PFSK-1 (cell line): ENCODE data around the gene PPP2R2B.

Source experiments
- FOXP2 ChIP-seq: optimal IDR thresholded peaks from 2 replicates; pipeline ENCODE3; 2011; ENCODE audit warnings: borderline replicate concordance, control low read depth, inconsistent platforms; ENCODE audit not compliant: insufficient read depth; ENCODE audit errors: extremely low read length, extremely low read depth
- POLR2AphosphoS5 ChIP-seq: IDR thresholded peaks from 2 replicates; pipeline ENCODE4 v1.6.1; 2012; ENCODE audit warnings: low read depth, mild to moderate bottlenecking, control low read depth, low read length, moderate library complexity
- SIN3A ChIP-seq: IDR thresholded peaks from 2 replicates; pipeline ENCODE4 v1.6.1; 2012; ENCODE audit warnings: mild to moderate bottlenecking, low read length, moderate library complexity, borderline replicate concordance; ENCODE audit not compliant: insufficient read depth
- TAF1 ChIP-seq: IDR thresholded peaks from 2 replicates; pipeline ENCODE4 v1.6.1; 2012; ENCODE audit warnings: low read length, control low read depth, borderline replicate concordance; ENCODE audit not compliant: insufficient read depth
- TF ChIP-seq, protein P1 (sequence below), 2 experiments: IDR thresholded peaks; 2 replicates each; pipeline versions ENCODE4 v1.6.1 to v1.8.0; 2011 to 2012; ENCODE audit warnings: low read depth in 2 of 2, low read length in 2 of 2, control low read depth in 1 of 2, inconsistent platforms in 1 of 2, mild to moderate bottlenecking in 1 of 2, moderate library complexity in 1 of 2; ENCODE audit not compliant: insufficient read depth in 1 of 2

Gene PPP2R2B

DNA sequence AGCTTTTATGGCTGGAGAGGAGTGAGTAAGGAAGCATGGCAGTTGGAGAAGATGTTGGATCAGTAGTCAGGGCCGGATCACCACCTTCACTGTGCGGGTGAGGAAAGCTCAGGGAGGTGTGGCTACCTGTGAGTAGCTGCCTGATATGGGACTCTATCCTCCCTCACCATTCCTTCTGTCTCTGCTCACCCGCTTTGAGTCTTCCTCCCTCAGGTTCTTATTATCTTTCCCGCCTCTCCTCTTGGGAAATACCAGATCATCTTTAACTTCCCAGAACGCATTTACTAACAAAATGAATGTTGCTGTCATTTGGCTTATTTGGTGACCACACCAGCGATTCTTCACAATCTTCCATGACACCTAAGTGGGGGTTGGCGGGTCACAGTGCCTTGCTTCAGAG, 221.9 kb downstream of the PPP2R2B start:
- TF ChIP-seq SIN3A (no peak), TAF1 (no peak), POLR2AphosphoS5 (no peak)
- TF ChIP-seq, protein P1, sequence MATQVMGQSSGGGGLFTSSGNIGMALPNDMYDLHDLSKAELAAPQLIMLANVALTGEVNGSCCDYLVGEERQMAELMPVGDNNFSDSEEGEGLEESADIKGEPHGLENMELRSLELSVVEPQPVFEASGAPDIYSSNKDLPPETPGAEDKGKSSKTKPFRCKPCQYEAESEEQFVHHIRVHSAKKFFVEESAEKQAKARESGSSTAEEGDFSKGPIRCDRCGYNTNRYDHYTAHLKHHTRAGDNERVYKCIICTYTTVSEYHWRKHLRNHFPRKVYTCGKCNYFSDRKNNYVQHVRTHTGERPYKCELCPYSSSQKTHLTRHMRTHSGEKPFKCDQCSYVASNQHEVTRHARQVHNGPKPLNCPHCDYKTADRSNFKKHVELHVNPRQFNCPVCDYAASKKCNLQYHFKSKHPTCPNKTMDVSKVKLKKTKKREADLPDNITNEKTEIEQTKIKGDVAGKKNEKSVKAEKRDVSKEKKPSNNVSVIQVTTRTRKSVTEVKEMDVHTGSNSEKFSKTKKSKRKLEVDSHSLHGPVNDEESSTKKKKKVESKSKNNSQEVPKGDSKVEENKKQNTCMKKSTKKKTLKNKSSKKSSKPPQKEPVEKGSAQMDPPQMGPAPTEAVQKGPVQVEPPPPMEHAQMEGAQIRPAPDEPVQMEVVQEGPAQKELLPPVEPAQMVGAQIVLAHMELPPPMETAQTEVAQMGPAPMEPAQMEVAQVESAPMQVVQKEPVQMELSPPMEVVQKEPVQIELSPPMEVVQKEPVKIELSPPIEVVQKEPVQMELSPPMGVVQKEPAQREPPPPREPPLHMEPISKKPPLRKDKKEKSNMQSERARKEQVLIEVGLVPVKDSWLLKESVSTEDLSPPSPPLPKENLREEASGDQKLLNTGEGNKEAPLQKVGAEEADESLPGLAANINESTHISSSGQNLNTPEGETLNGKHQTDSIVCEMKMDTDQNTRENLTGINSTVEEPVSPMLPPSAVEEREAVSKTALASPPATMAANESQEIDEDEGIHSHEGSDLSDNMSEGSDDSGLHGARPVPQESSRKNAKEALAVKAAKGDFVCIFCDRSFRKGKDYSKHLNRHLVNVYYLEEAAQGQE (IDR thresholded peaks at IDR 0.05; ENCODE audit: insufficient read depth in 1 of 2, low read depth in 2 of 2, low read length in 2 of 2): no peak

DNA sequence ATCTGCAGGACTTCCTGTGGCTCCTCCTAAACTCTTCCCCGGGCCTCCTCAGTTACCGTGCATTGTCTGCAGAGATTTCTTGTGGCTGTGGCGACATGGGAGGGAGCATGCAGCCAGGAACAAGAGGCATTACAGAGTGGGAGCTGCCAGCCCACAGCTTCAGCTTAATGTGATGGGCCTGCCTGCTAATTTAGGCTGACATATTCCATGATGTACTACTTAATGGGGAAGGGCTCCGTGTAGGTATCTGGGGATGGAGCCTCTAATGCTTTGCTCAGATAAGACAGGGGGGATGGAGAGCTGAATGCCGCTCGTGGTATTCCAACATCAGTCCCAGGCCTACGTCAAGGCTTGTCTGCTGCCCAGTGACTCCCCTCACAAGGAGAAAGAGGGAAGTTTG, 225.0 kb downstream of the PPP2R2B start:
- TF ChIP-seq FOXP2 (no peak), TAF1 (no peak), POLR2AphosphoS5 (no peak), SIN3A (no peak)
- TF ChIP-seq, protein P1 (IDR thresholded peaks at IDR 0.05; ENCODE audit: insufficient read depth in 1 of 2, low read depth in 2 of 2, low read length in 2 of 2): no peak

DNA sequence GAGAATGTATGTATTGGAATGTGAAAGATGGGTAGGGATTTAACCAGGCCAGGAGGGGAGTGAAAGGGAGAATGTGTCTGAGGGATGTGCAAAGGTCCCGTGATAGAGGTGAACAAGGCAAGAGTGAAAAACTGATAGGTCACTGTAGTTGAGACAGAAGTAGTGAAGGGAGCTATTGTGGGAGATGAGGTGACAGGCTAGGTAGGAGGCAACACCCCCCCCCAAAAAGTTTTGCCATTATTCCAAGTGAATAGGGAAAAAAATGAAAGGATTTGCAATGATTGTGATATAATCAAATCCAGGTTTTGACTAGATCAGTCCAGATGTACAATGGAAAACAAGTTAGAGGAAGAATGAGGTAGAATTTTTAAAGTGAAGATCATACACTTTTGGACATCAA, 226.0 kb downstream of the PPP2R2B start:
- TF ChIP-seq SIN3A (no peak), POLR2AphosphoS5 (no peak), TAF1 (no peak), FOXP2 (no peak)
- TF ChIP-seq, protein P1 (IDR thresholded peaks at IDR 0.05; ENCODE audit: insufficient read depth in 1 of 2, low read depth in 2 of 2, low read length in 2 of 2): no peak

DNA sequence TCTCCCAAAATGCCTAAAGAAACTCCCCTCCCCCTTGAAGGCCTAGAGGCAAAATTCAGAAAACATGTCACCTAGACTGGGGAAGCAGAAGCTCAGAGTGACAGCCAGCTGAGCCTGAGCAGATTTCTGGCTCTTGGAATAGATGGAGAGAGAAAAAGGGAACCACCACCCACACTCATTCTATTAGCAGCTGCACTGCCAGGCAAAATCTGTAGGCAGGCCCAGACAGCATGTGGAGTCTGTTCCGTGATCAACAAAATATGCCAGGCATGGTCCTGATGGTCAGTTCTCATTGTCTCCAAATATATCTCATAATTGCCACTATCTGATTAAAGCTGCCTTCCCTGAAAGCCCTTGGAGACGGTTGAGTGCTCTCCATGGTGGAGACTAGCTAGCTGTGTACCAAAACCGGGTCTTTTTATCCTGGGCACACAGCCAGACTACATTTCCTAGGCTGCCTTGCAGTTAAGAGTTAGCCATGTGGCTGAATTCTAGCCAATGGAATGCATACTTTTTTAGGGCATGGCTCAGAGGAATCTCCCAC, 230.8 kb downstream of the PPP2R2B start:
- TF ChIP-seq, protein P1 (IDR thresholded peaks at IDR 0.05; ENCODE audit: insufficient read depth in 1 of 2, low read depth in 2 of 2, low read length in 2 of 2): peak in 1 of 2 experiments; percentile 82; a peak in 2 of 4 replicates
- TF ChIP-seq FOXP2: no peak

DNA sequence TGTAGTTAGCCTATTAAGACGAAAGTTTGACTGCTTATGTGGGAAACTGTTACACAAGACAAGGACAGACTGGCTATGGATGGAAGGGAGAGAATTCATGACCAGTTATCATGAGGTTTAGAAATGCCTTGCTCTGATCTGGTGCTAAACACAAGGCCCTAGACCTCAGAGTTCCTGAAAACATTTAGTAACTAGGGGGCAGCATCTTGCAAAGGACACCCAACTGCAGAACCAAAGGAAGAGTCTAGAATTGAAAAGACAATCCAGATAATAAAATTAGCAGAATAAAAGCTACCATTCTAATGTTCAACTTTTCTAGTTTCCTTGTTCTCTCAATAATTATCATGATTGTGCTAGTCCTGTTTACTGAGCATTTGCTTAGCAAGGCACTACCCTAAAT, 232.1 kb downstream of the PPP2R2B start:
- TF ChIP-seq POLR2AphosphoS5 (no peak), TAF1 (no peak), SIN3A (no peak), FOXP2 (no peak)
- TF ChIP-seq, protein P1 (IDR thresholded peaks at IDR 0.05; ENCODE audit: insufficient read depth in 1 of 2, low read depth in 2 of 2, low read length in 2 of 2): no peak
